OCI-M1 (cell line): ENCODE results near the gene COG2.
"Not testable (repeated sequence)": the region's sequence is repeated elsewhere in the genome, so short reads cannot be mapped to it uniquely, and the experiment has no call there.

Experiments used
- DNase-seq: peaks from one replicate; lab custom pipeline; 2025; lab: John Stamatoyannopoulos, UW

COG2 gene

GRCh38 chr1:230627767-230628166 lies 14.5 kb upstream of the COG2 start:
- no peak for DNase-seq

DNA sequence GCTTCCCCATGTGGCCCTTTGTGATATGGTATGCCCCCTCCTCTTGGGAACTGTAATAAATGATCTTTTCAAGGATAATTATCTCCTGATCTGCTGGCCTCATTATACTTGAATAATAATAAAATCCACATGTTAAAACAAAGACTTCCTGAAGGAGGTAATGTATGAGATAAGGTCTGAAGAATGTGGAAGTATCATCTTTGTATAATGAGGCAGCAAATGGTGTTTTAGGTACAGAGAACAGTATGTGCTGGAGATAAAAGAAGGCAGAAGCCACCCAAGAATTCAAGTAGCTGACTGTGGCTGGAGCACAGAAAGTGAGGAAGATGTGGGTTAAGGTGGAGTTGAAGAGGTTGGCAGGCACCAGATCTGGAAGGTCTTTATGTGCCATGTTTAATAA lies 12.8 kb upstream of the COG2 start:
- peak; percentile 15 for DNase-seq

DNA sequence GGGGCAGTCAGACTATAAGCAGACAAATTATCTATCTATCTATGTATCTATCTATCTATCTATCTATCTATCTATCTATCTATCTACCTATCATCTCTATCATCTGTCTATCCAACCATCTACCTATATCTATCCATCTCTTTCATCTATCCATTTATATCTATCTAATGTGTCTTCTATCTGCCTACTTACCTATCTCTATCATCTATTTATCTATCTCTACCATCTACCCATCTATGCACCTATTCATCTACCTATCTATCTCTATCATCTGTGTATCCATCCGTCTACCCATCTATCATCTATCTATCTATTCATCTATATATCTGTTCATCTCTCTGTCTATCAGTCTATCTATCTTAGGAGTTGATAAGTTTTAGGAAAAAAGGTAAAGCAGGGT lies 10.8 kb upstream of the COG2 start:
- DNase-seq: no peak

DNA sequence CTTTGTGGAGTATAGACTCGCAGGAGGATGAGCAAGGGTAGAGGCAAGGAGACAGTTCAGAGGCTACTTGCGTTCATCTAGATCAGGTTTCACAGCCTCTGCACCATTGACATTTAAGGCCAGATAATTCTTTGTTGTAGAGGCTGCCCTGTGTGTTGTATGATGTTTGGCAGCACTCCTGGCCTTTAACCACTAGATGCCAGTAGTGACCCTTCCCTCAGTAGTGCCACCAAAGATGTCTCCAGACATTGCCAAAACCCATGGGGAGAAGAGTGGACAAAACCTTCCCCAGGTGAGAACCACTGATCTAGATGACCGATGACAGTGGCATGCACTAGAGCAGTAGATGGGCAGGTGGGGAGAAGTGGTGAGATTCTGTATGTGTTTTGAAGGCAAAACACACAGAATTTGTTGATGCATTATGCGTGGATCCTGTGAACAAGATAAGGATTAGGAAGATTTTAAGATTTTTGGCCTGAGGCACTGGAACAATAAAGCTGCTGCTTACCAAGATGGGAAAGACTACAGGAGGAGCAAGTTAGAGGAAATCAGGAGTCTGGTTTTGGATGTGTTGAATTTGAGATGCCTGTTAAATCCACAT lies 9.9 kb upstream of the COG2 start:
- DNase-seq: peak; percentile 72

GRCh38 chr1:230633469-230633868 lies 8.8 kb upstream of the COG2 start:
- DNase-seq: no peak

DNA sequence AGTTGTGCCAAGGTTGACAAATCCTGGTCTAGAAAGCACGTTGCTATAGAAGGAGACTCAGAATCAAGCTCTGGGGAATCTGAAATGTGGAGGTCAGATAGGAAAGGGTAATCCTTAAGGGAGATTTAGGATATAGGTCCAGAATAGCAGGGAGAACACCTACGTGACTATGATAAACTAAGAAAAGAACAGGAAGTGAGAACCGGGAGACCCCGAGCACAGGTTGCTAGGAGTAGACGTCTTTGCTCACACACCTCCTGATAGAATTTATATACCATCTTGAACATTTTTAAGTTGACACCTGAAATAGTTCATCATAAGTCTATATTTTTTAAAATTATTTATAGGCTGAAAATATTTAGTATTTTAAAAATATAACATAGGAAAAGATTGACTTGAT lies 7.9 kb upstream of the COG2 start:
- no peak for DNase-seq

DNA sequence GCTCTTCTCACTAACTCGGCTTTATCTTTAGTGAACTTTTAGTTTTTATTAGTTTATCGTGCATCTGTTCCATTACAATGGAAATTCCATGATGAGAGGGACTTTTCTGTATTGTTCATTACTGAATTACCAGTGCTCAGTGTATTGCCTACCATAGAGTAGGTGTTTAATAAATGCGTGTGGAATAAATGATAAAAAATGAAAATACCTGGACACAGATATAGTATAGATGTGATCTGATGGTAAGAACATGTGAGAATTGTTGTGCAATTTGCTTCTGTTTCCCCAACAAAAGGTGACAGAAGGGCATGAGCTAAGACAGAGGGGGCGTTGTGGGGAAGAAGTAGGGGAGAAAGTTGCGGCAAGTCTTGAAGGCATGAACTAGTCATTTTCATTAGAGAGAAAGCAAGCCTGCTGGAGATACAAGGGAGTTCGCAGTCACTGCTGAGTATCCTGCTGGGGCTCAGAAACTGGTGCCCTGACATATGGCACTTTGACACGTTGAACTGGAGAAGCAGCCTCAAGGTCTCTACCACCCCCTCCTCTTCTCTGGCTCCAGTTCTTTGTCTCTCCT lies 5.6 kb upstream of the COG2 start:
- no peak for DNase-seq

DNA sequence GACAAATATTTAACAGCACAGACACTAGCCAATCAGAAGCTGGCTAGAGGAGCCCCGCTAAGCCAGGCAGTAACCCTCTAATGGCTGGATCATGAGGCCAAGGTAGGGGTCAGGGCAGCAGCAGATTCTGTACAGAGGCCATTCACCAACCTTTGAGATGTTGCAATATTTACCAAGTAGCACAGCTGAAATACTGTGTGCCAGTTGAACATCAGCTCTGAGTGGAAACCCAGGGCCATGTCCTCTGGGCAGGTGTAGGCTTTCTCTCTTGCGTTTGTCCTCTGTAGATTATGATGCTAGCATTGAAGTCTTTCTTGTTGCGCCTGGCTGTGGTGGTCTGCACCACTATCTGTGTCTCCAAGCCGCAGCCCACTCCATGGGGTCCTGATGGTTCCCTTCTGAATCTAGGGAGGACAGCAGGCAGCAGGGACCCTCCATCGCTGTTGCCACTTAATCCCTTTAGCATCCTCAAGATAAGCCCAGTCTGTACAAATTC lies 2.5 kb upstream of the COG2 start:
- DNase-seq: no peak

DNA sequence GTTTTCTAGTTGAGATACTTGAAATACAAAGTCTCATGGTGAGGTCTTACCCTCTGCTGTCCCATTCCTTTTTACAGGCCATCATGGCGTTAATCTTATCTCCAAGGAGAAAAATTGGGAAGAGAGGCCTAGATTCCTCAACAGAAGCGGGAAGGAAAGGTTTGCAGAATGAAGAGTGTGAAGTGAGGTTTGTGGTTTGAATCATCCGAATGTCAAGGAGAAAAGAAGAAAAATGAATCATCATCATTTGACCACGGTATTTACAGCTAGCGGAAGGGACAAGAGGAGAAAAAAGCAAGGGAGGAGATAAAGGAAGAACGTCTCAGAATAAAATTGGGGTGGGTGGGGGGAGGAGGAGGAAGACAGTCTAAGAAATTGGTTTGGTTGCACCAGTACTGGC lies 935 bp upstream of the COG2 start:
- DNase-seq: peak; percentile 58

- peak; percentile 86 for DNase-seq
Observed at GRCh38 chr1:230641900-230642262, 400 bp upstream of the COG2 start.

DNA sequence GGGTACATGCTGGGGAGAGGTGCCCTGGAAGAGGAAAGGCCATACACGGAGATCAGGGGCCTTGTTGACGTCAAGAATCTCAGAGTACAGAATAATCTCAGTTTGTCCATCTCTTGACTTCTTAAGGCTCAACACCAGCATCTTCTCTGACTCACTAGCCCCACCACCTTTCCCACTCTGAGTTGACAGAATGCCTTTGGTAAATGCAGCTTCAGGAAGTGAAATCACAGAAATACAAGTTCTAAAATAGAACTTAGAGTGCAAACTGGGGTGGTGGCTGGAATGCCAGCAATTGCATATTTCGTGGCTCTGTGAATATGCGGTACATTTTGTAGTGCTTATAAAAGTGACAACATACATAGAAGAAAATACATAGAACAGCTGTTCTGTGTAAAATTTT lies 1.6 kb downstream of the COG2 start:
- DNase-seq: peak; percentile 9

DNA sequence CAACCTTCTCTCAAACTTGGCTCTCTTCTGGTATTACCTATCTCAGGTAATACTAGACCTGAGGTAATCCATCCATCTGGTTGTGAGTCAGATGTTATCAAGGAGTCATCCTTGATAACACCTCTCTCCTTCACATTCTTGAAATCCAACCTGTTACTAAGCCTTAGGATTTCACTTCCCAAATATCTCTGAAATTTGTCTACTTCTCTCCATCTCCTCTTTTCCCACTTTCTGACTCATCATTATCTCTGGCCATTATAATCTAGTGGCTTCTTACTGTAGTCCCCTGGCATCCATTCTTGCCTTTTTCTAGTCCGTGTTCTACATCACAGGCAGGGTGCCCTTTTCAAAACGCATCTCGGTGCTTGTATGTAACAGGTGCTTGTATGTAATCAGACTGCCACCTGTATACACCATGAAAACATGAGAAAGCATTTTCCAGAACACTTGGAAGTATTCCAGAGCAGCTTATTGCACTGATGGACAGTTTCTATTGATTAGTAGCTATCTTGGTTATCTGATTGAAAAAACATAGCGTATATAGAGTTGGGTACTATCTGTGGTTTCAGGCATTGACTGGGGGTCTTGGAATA lies 4.5 kb downstream of the COG2 start:
- DNase-seq: no peak

DNA sequence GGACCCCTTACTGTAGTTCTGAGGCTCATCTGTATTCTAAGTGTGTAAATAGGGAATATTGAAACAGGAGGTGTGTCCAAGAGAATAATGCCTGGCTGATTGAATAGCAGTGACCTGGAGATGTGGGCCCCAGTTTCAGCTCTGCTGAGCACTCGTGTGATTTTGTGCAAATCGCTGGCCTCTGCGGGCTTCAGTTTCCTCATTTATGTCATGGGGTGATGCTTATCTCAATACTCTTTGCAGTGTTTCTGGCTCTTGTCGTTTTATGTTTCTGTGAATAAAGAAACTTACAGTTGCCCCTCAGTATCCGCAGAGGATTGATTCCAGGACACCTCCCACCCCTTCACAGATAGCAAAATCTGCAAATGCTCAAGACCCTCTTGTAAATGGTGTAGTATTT lies 5.0 kb downstream of the COG2 start:
- DNase-seq: peak; percentile 52

DNA sequence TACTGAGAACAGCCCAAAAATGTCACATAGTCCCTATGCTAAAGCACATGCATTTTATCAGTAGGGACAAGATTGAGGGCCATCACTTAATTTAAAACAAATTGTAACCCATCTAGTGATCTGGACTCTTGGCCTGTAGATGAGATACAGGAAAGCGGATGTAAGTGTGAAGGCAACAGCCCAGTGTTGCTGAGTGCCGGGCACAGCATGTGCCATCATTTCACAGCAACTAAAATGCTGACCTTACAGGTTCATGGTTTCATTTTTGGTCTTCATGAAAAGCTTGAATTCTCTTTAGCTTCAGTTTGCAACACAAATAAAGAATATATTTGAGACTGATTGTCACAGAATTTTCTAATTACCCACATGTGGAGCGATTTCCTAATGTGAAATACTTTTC lies 5.8 kb downstream of the COG2 start:
- no peak for DNase-seq

GRCh38 chr1:230650300-230650699 lies 8.0 kb downstream of the COG2 start:
- DNase-seq: no peak

- DNase-seq: no peak
Observed at GRCh38 chr1:230651235-230651634, 9.0 kb downstream of the COG2 start.

- DNase-seq: not testable (repeated sequence)
Observed at GRCh38 chr1:230656719-230657118, 14.4 kb downstream of the COG2 start.

- not testable (repeated sequence) for DNase-seq
Observed at GRCh38 chr1:230658103-230658502, 15.8 kb downstream of the COG2 start.

GRCh38 chr1:230658691-230659090 lies 16.4 kb downstream of the COG2 start:
- no peak for DNase-seq

GRCh38 chr1:230661976-230662375 lies 19.7 kb downstream of the COG2 start:
- no peak for DNase-seq

- DNase-seq: no peak
Observed at GRCh38 chr1:230668227-230668626, 25.9 kb downstream of the COG2 start.

DNA sequence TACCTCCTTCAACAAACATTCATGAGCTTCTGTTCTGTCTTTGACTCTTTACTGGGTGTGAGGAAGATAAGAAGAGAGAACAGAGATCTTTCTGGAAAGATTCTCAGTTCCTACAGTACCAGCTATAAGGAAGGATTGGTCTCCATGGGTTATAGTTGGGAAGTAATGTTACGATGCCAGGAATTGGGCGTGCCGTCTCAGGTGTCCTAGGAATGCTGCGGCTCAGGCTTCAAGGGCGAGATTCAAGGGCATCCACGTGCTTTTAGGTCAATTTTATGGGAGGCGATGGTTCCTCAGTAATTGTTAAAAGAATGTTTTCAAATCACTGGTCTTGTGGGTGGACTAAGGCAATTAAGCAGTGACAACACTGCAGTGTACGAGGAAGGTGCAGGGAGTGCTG lies 27.3 kb downstream of the COG2 start:
- no peak for DNase-seq

DNA sequence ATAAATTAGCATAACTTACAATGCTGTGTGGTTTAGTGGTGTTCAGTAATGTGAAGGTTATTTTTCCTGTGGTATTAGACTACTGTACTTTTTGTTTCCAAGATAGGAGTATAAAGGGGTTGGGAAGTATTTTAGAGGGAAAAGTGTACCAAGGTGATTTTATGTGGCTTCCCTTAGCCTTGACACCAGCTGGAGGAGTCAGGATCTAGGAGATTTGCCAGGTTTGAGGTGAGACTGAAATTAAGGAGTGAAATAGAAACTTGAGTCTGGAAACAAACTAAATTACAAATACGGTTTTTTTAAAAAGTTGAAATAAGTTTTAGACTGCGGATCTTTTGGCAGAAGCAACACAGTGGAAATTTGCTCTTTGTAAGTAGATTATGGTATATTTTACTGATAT lies 32.3 kb downstream of the COG2 start:
- DNase-seq: no peak

- DNase-seq: no peak
Observed at GRCh38 chr1:230677200-230677599, 34.9 kb downstream of the COG2 start.
